ENCODE measurements around the gene RSPRY1. TPM values are rescaled to one million over a fixed set of nuclear protein-coding genes. Genes with fewer than 3 reads are reported as not detected.

RSPRY1 gene
- total RNA-seq, 6 experiments from 2014 or later: 18.0 to 26.1 (median 22.9) TPM

GRCh38 chr16:57289391-57290257 is 103.5 kb downstream of the RSPRY1 start:
- intact Hi-C loops (cut with DNase I): loop anchor here in 1 of 2 donors (10.0 kb wide), 1 partner anchor 205 kb away; no protein-coding TSS in a partner anchor
- H3K27ac ChIP-seq: no peak overlapping the region
- 66% methylated on average over 10 of the region's 14 CpGs for WGBS (ENCODE audit: insufficient coverage, low coverage, low lambda C conversion rate, missing lambda C conversion rate)
- no peak for DNase-seq
- H3K9me3 ChIP-seq: no peaks in the 10 kb centered on the region
- ATAC-seq: no peak
- peaks cover 0 to 8% (median 0%) of the 10 kb centered on the region in 4 donors for H3K4me1 ChIP-seq
- H3K27me3 ChIP-seq: no peaks in the 10 kb centered on the region
- H3K4me3 ChIP-seq: no peak overlapping the region
- TF ChIP-seq POLR2A (IDR thresholded peaks at IDR 0.05) (no peak), CTCF (IDR thresholded peaks at IDR 0.05) (no peak)
- no peaks in the 10 kb centered on the region for H3K36me3 ChIP-seq

Other genes with a start within 250 kb of the RSPRY1 start
- 10 to 100 TPM in 1 of 6 experiments, 1 to 10 TPM in 4, under 1 TPM in 1; 0.62 to 11.8 (median 4.7) TPM for gene CETP, start 224.4 kb upstream of the RSPRY1 start, total RNA-seq
- 10 to 100 TPM in 5 of 6 experiments, 1 to 10 TPM in 1; 4.6 to 25.2 (median 13.3) TPM for gene NLRC5, start 196.8 kb upstream of the RSPRY1 start, total RNA-seq
- 10 to 100 TPM in 3 of 6 experiments, 1 to 10 TPM in 3; 4.0 to 10.9 (median 9.7) TPM for gene CPNE2, start 93.7 kb upstream of the RSPRY1 start, total RNA-seq
- 10 to 100 TPM; 26.2 to 61.8 (median 34.5) TPM for gene PSME3IP1, start 290 bp upstream of the RSPRY1 start, total RNA-seq
- 10 to 100 TPM; 19.3 to 26.8 (median 22.0) TPM for gene ARL2BP, start 58.9 kb downstream of the RSPRY1 start, total RNA-seq
- gene PLLP, start 98.3 kb downstream of the RSPRY1 start, total RNA-seq: 1 to 10 TPM; 2.1 to 7.4 (median 3.8) TPM
- gene CCL22, start 172.5 kb downstream of the RSPRY1 start, total RNA-seq: under 1 TPM in 2 of 6 experiments, not detected in 4; 0.12 to 0.16 TPM
- gene CX3CL1, start 186.2 kb downstream of the RSPRY1 start, total RNA-seq: 10 to 100 TPM in 3 of 6 experiments, 1 to 10 TPM in 3; 3.3 to 20.5 (median 9.8) TPM
- not detected for gene CCL17, start 218.4 kb downstream of the RSPRY1 start, total RNA-seq

All from right lobe of liver (tissue), 6 donors.